GM12891 (cell line): ENCODE results near the gene HTRA3.

Experiments used
- POLR2A ChIP-seq: IDR thresholded peaks from 2 replicates; pipeline ENCODE4 v1.6.1; 2011; ENCODE audit warnings: low read depth, low read length, control low read depth
- POLR2AphosphoS5 ChIP-seq: IDR thresholded peaks from 2 replicates; pipeline ENCODE4 v1.6.1; 2011; ENCODE audit warnings: low read depth, low read length, control low read depth
- POU2F2 ChIP-seq: IDR thresholded peaks from 2 replicates; pipeline ENCODE4 v1.6.1; 2011; ENCODE audit warnings: low read depth, mild to moderate bottlenecking, control low read depth, low read length, moderate library complexity

- TF ChIP-seq POLR2A (no peak), POLR2AphosphoS5 (no peak), POU2F2 (no peak)
Observed at GRCh38 chr4:8336412-8337075, 67.0 kb downstream of the HTRA3 start.
